ENCODE data around the gene TCF7L1.
A peak's percentile ranks its signal among the peaks of the same experiment; 100 is the strongest.
"Not testable (repeated sequence)": the region's sequence is repeated elsewhere in the genome, so short reads cannot be mapped to it uniquely, and the experiment has no call there.

Gene TCF7L1

GRCh38 chr2:85119900-85120299 lies 13.3 kb upstream of the TCF7L1 start:
- intact Hi-C loops (cut with DNase I; ENCODE audit: low total_unique reads): no loop called here
- TF ChIP-seq CTCF (IDR thresholded peaks at IDR 0.05): no peak
- Histone ChIP-seq H3K36me3 (no peaks in the 10 kb centered on the region), H3K4me1 (no peaks in the 10 kb centered on the region), H3K4me3 (no peak overlapping the region), H3K27me3 (no peaks in the 10 kb centered on the region), H3K9me3 (no peaks in the 10 kb centered on the region), H3K27ac (no peak overlapping the region)
- DNase-seq: no peak

- no peak for TF ChIP-seq CTCF (IDR thresholded peaks at IDR 0.05)
- no peaks in the 10 kb centered on the region for H3K4me1 ChIP-seq
- no peaks in the 10 kb centered on the region for H3K27me3 ChIP-seq
- DNase-seq: no peak
- no peak overlapping the region for H3K27ac ChIP-seq
- H3K9me3 ChIP-seq: no peaks in the 10 kb centered on the region
- H3K36me3 ChIP-seq: no peaks in the 10 kb centered on the region
- no peak overlapping the region for H3K4me3 ChIP-seq
- intact Hi-C loops (cut with DNase I; ENCODE audit: low total_unique reads): no loop called here
These were observed 12.8 kb upstream of the TCF7L1 start for GRCh38 chr2:85120363-85120762.

- H3K27ac ChIP-seq; H3K4me1 ChIP-seq; H3K4me3 ChIP-seq; H3K27me3 ChIP-seq; H3K36me3 ChIP-seq; DNase-seq; intact Hi-C loops (cut with DNase I; ENCODE audit: low total_unique reads); H3K9me3 ChIP-seq: not testable (repeated sequence)
These were observed 6.7 kb upstream of the TCF7L1 start for GRCh38 chr2:85126462-85126861.

GRCh38 chr2:85129861-85130260 lies 3.3 kb upstream of the TCF7L1 start:
- intact Hi-C loops (cut with DNase I; ENCODE audit: low total_unique reads): loop anchor here (10.0 kb wide), 1 partner anchor 155 kb away; the partner anchor contains the start of gene KCMF1

GRCh38 chr2:85130407-85130806 lies 2.8 kb upstream of the TCF7L1 start:
- no peak for TF ChIP-seq CTCF (IDR thresholded peaks at IDR 0.05)
- Histone ChIP-seq H3K27ac (no peak overlapping the region), H3K9me3 (no peaks in the 10 kb centered on the region), H3K4me3 (no peak overlapping the region), H3K36me3 (no peaks in the 10 kb centered on the region), H3K4me1 (peaks cover 0 to 27% (median 11%) of the 10 kb centered on the region in 4 donors), H3K27me3 (no peaks in the 10 kb centered on the region)
- DNase-seq: no peak
- intact Hi-C loops (cut with DNase I; ENCODE audit: low total_unique reads): loop anchor here (10.0 kb wide), 1 partner anchor 156 kb away; the partner anchor contains the start of gene KCMF1

More at GRCh38 chr2:85129861-85130260, 3.3 kb upstream of the TCF7L1 start:
- Histone ChIP-seq H3K27ac (no peak overlapping the region), H3K36me3 (no peaks in the 10 kb centered on the region), H3K4me1 (peaks cover 0 to 22% (median 8%) of the 10 kb centered on the region in 4 donors), H3K4me3 (no peak overlapping the region), H3K9me3 (no peaks in the 10 kb centered on the region), H3K27me3 (no peaks in the 10 kb centered on the region)
- no peak for DNase-seq
- TF ChIP-seq CTCF (IDR thresholded peaks at IDR 0.05): no peak

GRCh38 chr2:85131116-85131515 lies 2.1 kb upstream of the TCF7L1 start:
- Histone ChIP-seq H3K36me3 (no peaks in the 10 kb centered on the region), H3K4me3 (no peak overlapping the region), H3K4me1 (peaks cover 0 to 33% (median 16%) of the 10 kb centered on the region in 4 donors), H3K27ac (no peak overlapping the region), H3K27me3 (no peaks in the 10 kb centered on the region), H3K9me3 (no peaks in the 10 kb centered on the region)
- no peak for DNase-seq
- peak; percentile 30 to 38 for TF ChIP-seq CTCF (IDR thresholded peaks at IDR 0.05)
- intact Hi-C loops (cut with DNase I; ENCODE audit: low total_unique reads): loop anchor here (10.0 kb wide), 1 partner anchor 156 kb away; the partner anchor contains the start of gene KCMF1

All from tibial artery (tissue), 4 donors.